Endothelial cell of hepatic sinusoid (primary cell): ENCODE measurements around the gene ICAM1.
"Not testable (repeated sequence)": the region's sequence is repeated elsewhere in the genome, so short reads cannot be mapped to it uniquely, and the experiment has no call there.

Experiments
- in situ Hi-C: cut with HindIII; loops from 2 replicates; pipeline ENCODE4 v1.10.0; 2017; ENCODE audit warnings: low sequenced_read_pairs

Gene ICAM1

DNA sequence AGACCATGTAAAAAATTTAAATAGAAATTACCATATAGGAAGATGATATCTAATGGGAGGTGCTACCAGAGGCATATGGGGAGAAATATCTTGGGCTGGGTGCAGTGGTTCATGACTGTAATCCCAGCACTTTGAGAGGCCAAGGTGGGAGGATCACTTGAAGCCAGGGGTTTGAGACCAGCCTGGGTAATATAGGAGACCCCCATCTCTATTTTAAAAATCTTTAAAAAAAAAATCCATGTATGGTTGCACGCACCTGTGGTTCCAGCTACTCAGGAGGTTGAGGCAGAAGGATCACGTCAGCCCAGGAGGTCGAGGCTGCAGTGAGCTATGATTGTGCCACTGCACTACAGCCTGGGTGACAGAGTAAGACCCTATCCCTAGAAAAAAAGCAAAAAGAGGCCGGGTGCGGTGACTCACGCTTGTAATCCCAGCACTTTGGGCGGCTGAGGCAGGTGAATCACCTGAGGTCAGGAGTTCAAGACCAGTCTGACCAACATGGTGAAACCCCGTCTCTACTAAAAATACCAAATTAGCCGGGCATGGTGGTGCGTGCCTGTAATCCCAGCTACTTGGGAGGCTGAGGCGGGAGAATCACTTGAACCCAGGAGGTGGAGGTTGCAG lies 29.0 kb upstream of the ICAM1 start:
- in situ Hi-C loops, result not testable (repeated sequence)

- in situ Hi-C loops, result no loop called here
These were observed 27.3 kb upstream of the ICAM1 start for GRCh38 chr19:10243606-10244005.

GRCh38 chr19:10245189-10245939 lies 25.6 kb upstream of the ICAM1 start:
- in situ Hi-C loops, result no loop called here

GRCh38 chr19:10246511-10246910 lies 24.4 kb upstream of the ICAM1 start:
- in situ Hi-C loops, result no loop called here

DNA sequence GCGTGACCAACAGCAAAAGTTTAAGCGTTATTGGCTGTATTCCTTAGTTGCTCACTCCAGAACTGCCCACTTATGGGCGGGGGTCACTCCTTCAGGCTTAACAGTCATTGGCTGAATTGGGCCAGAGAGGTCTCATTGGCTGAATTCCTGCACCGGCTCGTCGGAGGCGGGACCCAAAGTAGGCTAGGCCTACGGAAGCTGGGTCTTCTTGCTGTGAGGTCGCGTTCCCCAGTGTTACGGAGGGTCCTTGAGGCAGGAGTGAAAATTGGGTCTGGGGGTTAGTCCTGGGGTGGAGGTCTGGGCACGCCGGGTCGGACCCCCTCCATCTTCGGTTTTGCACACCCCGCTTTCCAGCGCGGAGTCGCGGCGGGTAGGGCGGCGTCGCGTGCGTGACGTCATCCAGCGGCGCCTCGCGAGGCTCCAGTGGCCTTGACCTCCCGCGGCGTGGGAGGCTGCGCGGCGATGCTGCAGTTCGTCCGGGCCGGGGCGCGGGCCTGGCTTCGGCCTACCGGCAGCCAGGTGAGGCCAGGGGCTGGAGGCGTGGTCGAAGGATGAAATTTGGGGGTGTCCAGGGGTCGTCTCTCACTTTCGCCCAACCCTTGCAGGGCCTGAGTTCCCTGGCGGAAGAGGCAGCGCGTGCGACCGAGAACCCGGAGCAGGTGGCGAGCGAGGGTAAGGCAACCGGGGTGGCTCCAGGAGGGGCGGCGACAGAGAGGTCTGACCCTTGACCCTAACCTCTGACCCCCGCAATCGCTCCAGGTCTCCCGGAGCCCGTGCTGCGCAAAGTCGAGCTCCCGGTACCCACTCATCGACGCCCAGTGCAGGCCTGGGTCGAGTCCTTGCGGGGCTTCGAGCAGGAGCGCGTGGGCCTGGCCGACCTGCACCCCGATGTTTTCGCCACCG lies 18.9 kb upstream of the ICAM1 start, which contains the start of gene MRPL4:
MRPL4 (plus strand) TSS at position 423 of the 903 bp plus-strand sequence; CDS start at position 463, 40 bp downstream.
- in situ Hi-C loops, result no loop called here

GRCh38 chr19:10252707-10253106 lies 18.2 kb upstream of the ICAM1 start:
- in situ Hi-C loops, result no loop called here

- in situ Hi-C loops, result no loop called here
These were observed 16.7 kb upstream of the ICAM1 start for GRCh38 chr19:10254244-10254643.

GRCh38 chr19:10255358-10255757 lies 15.6 kb upstream of the ICAM1 start:
- in situ Hi-C loops, result no loop called here

DNA sequence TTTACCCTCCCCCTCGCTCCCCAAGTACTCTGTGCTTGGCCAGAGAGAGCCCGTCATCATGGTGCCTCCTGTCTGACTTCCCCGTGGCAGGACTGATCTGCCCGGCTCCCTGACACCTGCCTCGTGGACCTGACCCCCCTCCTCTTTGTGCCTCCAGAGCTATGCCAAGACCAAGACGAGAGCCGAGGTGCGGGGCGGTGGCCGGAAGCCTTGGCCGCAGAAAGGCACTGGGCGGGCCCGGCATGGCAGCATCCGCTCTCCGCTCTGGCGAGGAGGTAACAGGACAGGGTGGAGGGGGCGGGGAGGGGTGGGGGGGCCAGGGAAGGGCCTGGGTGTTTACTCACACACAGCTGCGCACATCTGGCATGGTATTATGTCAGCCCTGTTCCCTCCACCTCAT lies 14.4 kb upstream of the ICAM1 start:
- in situ Hi-C loops, result no loop called here

GRCh38 chr19:10256970-10257615 lies 13.8 kb upstream of the ICAM1 start:
- in situ Hi-C loops, result no loop called here

- in situ Hi-C loops, result no loop called here
These were observed 12.7 kb upstream of the ICAM1 start for GRCh38 chr19:10258080-10258710.

GRCh38 chr19:10259162-10259905 lies 11.6 kb upstream of the ICAM1 start:
- in situ Hi-C loops, result no loop called here

- in situ Hi-C loops, result no loop called here
These were observed 10.8 kb upstream of the ICAM1 start for GRCh38 chr19:10260141-10260584.

DNA sequence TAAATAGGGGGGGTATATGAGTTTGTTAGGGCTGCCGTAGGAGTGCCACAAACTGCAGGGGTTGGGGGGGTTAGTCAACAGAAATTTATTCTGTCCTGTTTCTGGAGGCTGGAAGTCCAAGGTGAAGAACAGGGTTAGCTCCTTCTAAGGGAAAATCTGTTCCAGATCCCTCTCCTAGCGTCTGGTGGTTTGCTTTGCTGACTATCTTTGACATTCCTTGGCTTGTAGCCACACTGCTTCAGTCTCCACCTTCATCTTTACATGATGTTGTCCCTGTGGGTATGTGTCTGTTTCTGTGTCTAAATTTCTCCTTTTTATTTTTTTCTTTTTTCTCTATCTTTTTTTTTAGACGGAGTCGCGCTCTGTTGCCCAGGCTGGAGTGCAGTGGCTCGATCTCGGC lies 8.1 kb upstream of the ICAM1 start:
- in situ Hi-C loops, result no loop called here

DNA sequence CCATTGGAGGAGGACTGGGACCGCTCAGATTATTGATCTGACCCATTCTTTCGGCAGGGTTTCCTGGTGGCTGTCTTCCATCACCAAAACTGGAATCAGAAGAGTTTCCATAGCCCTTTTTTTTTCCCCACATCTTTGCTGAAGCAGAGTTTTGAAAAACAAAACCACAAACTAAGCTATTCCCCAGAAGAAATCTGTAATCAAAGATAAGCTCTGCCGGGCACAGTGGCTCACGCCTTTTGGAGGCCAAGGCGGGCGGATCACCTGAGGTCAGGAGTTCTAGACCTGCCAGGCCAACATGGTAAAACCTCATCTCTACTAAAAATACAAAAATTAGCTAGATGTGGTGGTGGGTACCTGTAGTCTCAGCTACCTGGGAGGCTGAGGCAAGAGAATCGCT lies 4.2 kb upstream of the ICAM1 start:
- in situ Hi-C loops, result no loop called here

GRCh38 chr19:10268071-10268470 lies 2.8 kb upstream of the ICAM1 start:
- in situ Hi-C loops, result no loop called here

DNA sequence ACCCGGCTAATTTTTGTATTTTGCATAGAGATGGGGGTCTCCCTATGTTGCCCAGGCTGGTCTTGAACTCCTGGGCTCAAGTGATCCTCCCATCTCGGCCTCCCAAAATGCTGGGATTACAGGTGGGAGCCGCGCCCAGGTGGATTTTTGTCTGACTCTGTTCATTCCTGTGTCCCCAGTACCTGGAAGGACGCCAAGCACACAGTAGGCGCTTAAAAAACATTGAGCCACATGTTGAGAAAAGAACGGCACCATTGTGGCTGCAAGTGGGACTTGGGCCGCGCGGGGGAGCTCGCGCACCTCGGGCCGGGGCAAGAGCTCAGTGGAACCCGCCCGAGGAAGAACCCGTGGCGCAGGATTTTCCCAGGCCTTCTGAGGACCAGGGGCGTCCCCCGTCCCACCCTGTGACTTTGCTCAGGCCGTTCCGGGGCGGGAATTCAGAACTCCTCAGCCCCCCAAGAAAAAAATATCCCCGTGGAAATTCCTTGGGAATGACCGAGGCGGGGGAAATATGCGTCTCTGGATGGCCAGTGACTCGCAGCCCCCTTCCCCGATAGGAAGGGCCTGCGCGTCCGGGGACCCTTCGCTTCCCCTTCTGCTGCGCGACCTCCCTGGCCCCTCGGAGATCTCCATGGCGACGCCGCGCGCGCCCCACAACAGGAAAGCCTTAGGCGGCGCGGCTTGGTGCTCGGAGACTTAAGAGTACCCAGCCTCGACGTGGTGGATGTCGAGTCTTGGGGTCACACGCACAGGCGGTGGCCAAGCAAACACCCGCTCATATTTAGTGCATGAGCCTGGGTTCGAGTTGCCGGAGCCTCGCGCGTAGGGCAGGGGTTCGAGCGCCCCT lies 1.4 kb upstream of the ICAM1 start:
- in situ Hi-C loops, result no loop called here

- in situ Hi-C loops, result no loop called here
These were observed 722 bp upstream of the ICAM1 start for GRCh38 chr19:10270180-10270615.
